Measurements from ENCODE around the gene BNIP1. TPM values are rescaled to one million over a fixed set of nuclear protein-coding genes. Genes with fewer than 3 reads are reported as not detected.

Gene BNIP1
- total RNA-seq, 1 donor from 2014 or later, result 14.9 TPM

GRCh38 chr5:173211284-173211683 is 67.0 kb downstream of the BNIP1 start:
- no peak for DNase-seq (ENCODE audit: low read depth)

GRCh38 chr5:173213236-173213933 is 69.1 kb downstream of the BNIP1 start:
- DNase-seq (ENCODE audit: low read depth), result no peak

Other genes starting within 250 kb of the BNIP1 start
- gene RPL26L1, start 185.1 kb upstream of the BNIP1 start, total RNA-seq, result 36.0 and 53.5 TPM in 2 replicates
- gene ATP6V0E1, start 160.8 kb upstream of the BNIP1 start, total RNA-seq, result 282 and 284 TPM in 2 replicates
- 8.0 and 22.9 TPM in 2 replicates for gene CREBRF, start 88.2 kb upstream of the BNIP1 start, total RNA-seq
- gene NKX2-5, start 90.7 kb downstream of the BNIP1 start, total RNA-seq, result not detected in 2 replicates
- gene STC2, start 183.9 kb downstream of the BNIP1 start, total RNA-seq, result 15.1 and 41.0 TPM in 2 replicates